ENCODE measurements around the gene CBR4.
"Not testable (repeated sequence)": the region's sequence is repeated elsewhere in the genome, so short reads cannot be mapped to it uniquely, and the experiment has no call there.

Gene CBR4

GRCh38 chr4:168993714-168994510 is 16.1 kb downstream of the CBR4 start:
- DNase-seq (ENCODE audit: low read depth, low spot score) = no peak

DNA sequence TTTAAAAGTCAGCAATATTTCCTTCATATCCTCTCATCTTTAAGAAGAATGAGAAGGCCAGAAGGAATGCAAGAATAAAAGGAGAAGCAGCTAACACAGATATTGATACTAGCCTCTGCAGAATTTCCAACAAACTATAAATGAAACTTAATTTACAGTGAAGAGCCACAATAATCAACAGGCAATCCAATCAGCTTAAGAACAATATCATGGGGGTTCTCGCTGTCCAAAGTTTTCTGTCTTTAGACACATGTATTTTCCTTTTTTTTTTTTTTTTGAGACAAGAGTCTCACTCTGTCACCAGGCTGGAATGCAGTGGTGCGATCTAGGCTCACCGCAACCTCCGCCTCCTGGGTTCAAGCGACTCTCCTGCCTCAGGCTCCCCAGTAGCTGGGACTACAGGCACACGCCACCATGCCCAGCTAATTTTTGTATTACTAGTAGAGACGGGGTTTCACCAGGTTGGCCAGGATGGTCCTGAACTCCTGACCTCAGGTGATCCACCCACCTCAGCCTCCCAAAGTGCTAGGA is 17.0 kb downstream of the CBR4 start:
- not testable (repeated sequence) for DNase-seq (ENCODE audit: low read depth, low spot score)

DNA sequence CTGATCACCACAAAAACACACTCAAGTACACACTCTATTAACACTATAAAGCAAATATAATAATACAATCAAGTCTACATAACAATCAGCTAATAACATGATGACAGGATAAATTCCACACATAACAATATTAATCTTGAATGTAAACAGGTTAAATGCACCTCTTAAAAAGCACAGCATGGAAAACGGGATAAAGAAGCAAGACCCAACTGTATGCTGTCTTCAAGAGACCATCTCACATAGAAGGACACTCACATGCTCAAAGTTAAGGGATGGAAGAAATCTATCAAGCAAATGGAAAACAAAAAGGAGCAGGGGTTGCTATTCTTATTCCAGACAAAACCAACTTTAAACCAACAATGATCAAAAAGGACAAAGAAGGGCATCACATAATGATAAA is 28.1 kb downstream of the CBR4 start:
- DNase-seq (ENCODE audit: low read depth, low spot score) = no peak

GRCh38 chr4:168981460-168981859 is 28.6 kb downstream of the CBR4 start:
- DNase-seq (ENCODE audit: low read depth, low spot score) = no peak

DNA sequence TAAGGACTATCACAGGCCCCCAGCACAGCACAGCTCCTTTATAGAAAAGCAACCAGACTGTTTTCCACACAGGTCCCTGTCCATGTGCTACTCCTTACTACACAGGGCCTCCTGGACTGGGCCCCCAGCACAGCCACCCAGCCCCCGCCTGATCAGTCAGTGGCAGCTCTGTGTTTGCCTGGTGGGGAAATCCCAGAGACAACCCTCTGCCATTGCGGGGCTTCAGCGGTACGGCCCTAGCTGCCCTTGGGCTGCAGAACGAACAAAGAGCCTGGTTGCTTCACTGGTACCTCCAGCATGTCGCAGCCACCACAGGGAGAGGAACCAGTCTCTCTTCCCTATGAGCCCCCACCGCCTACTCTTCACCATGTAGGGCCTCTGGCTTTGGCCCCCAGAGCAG is 30.7 kb downstream of the CBR4 start:
- no peak for DNase-seq (ENCODE audit: low read depth, low spot score)

GRCh38 chr4:168978001-168978700 is 31.9 kb downstream of the CBR4 start:
- no peak for DNase-seq (ENCODE audit: low read depth, low spot score)

DNA sequence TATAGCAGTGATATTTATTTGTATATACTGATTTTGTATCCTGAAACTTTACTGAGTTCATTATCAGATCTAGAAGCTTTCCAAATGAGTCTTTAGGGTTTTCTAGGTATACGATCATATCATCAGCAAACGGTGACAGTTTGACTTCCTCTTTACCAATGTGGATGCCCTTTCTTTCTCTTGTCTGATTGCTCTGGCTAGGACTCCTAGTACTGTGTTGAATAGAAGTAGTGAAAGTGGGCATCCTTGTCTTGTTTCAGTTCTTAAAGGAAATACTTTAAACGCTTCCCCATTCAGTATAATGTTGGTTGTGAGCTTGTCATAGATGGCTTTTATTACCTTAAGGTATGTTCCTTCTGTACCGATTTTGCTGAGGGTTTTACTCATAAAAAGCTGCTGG is 37.5 kb downstream of the CBR4 start:
- no peak for DNase-seq (ENCODE audit: low read depth, low spot score)

GRCh38 chr4:168960716-168961115 is 49.3 kb downstream of the CBR4 start:
- DNase-seq (ENCODE audit: low read depth, low spot score) = no peak

DNA sequence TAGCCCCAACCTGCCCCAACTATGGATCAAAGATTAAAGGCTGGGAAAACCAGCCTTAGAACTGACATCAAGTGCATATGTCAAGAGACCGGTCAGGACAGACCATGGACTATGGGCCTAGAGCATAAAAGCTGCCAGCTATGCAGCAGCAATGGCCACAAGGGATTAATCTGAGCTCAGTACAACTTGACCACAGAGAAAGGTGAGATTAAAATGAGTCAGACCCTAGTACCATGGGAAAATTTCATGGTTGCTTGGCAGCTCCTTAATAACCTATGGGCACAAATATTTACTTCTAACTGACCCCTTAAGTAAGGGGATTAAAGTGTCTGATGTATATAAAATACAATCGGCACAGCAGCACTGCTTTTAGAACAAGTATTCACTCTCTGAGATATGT is 54.4 kb downstream of the CBR4 start:
- DNase-seq (ENCODE audit: low read depth, low spot score) = no peak

DNA sequence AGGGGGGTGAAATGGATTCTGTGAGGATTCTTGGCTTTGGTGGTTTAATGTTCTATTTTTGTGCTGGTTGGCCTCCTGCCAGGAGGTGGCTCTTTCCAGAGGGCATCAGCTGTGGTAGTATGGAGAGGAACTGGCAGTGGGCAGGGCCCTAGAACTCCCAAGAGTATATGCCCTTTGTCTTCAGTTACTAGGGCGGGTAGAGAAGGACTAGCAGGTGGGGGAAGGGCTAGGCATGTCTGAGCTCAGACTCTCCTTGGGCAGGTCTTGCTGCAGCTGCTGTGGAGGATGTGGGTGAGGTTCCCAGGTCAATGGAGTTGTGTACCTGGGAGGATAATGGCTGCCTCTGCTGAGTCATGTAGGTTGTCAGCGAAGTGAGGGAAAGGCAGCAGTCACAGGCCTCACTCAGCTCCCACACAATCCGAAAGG is 57.2 kb downstream of the CBR4 start:
- not testable (repeated sequence) for DNase-seq (ENCODE audit: low read depth, low spot score)

- DNase-seq (ENCODE audit: low read depth, low spot score) = no peak
Observed at GRCh38 chr4:168945291-168945690, 64.8 kb downstream of the CBR4 start.

GRCh38 chr4:168942985-168943384 is 67.1 kb downstream of the CBR4 start:
- DNase-seq (ENCODE audit: low read depth, low spot score) = no peak

All from smooth muscle cell of the brain vasculature (primary cell).